Mucosa of descending colon (tissue), 3 donors: ENCODE data around the gene CMTR2. TPM values are rescaled to one million over a fixed set of nuclear protein-coding genes. Genes with fewer than 3 reads are reported as not detected.
A peak's percentile ranks its signal among the peaks of the same experiment; 100 is the strongest.
"Not testable (repeated sequence)": the region's sequence is repeated elsewhere in the genome, so short reads cannot be mapped to it uniquely, and the experiment has no call there.

ENCODE experiments used
- ATAC-seq: fragments of 200-7000 bp; cut with Tn5 transposase; one replicate; pipeline ENCODE4 v1.9.1; 2020; ENCODE audit warnings: mild to moderate bottlenecking, moderate library complexity
- DNase-seq, 3 donors: peaks; one replicate each; pipeline ENCODE4 v3.0.0-alpha.2; 2020
- H3K36me3 ChIP-seq: fragments of 200-600 bp; one replicate; pipeline ENCODE4 v1.8.0; 2021; ENCODE audit warnings: low read depth, mild to moderate bottlenecking
- H3K4me1 ChIP-seq: fragments of 200-600 bp; one replicate; pipeline ENCODE4 v1.8.0; 2021; ENCODE audit warnings: low read depth, mild to moderate bottlenecking
- H3K4me3 ChIP-seq: fragments of 200-600 bp; one replicate; pipeline ENCODE4 v1.8.0; 2021; ENCODE audit warnings: mild to moderate bottlenecking
- H3K9me3 ChIP-seq: fragments of 200-600 bp; one replicate; pipeline ENCODE4 v1.8.0; 2021; ENCODE audit warnings: mild to moderate bottlenecking
- CTCF ChIP-seq: fragments of 200-600 bp; IDR thresholded peaks from one replicate; pipeline ENCODE4 v1.8.0; 2022; ENCODE audit warnings: antibody characterized with exemption, mild to moderate bottlenecking
- intact Hi-C, 2 donors: fragments of 100-400 bp; cut with DNase I in 1 of 2; cut with micrococcal nuclease in 1 of 2; formaldehyde crosslinking; loops; one replicate each; pipeline versions ENCODE4 v1.11.0 to v1.11.1; 2022; cut with DNase I, micrococcal nuclease
- total RNA-seq, 3 donors: library from RNA; stranded (reverse); fragmentation: NEBNext Ultra II Directional in 2 of 3; extraction: Animal tissue kit (Norgen Biotek cat#: 25700) in 2 of 3; gene quantifications; one replicate each; pipeline versions ENCODE4 v1.2.1 to v1.2.4, GENCODE V29; 2021 to 2023
- donor health status: DM: no; HTN: no; CAD: no; lungs with moderate emphysema.
- donor health status: DM: no; HTN: no; CAD: no.
- donor health status: DM: no; HTN: yes; CAD: no.

CMTR2 gene
- total RNA-seq, 3 donors from 2014 or later = 17.8 to 20.2 (median 19.8) TPM

GRCh38 chr16:71327720-71328119, 38.5 kb upstream of the CMTR2 start:
- Histone ChIP-seq H3K4me3 (no peak overlapping the region), H3K9me3 (no peaks in the 10 kb centered on the region), H3K4me1 (no peaks in the 10 kb centered on the region), H3K36me3 (no peaks in the 10 kb centered on the region)
- TF ChIP-seq CTCF = no peak
- no peak for DNase-seq
- ATAC-seq = no peak
- intact Hi-C loops = no loop called here

- ATAC-seq (no peak), DNase-seq (no peak)
- Histone ChIP-seq H3K4me3 (no peak overlapping the region), H3K4me1 (no peaks in the 10 kb centered on the region), H3K9me3 (no peaks in the 10 kb centered on the region), H3K36me3 (no peaks in the 10 kb centered on the region)
- intact Hi-C loops = no loop called here
- TF ChIP-seq CTCF = no peak
These were observed 30.8 kb upstream of the CMTR2 start for GRCh38 chr16:71319999-71320398.

DNA sequence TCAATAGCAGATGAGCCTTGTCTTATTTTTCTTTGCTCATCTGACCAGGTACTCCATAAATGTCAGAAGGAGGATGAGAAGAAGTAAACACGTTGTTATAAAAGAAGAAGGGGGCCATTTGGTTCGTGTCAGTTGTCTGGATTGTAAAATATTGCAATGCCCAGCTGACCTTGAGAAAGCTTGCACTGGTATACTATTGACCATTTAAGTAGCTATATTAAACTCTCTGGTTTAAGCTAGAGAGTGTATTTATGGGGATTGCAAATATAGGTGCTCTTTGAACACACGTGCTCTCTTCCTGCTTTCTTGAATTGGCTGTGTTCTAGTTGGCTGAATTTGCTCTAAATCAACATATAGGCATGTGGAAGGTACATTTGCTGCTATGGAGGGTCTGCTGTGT, 26.1 kb upstream of the CMTR2 start:
- Histone ChIP-seq H3K9me3 (no peaks in the 10 kb centered on the region), H3K36me3 (no peaks in the 10 kb centered on the region), H3K4me1 (no peaks in the 10 kb centered on the region), H3K4me3 (no peak overlapping the region)
- intact Hi-C loops = no loop called here
- DNase-seq (no peak), ATAC-seq (no peak)
- TF ChIP-seq CTCF = no peak

DNA sequence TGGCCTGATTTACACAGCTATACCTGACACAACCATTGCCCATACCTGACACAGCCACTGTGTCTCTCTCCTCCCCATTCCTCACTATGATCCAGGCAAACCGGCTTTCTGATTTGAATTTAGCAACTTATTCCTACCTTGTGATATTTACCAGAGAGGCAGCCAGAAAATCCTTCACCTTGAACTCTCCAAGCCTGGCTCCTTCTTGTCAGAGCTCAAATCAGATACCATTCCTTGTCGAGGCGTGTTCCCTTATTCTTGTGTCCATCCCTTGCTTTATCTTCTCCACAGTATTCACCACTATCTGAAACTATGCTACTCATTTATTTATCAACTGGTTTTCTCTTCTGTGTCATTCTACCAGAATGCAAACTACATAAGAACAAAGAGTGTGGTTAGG, 24.4 kb upstream of the CMTR2 start:
- ATAC-seq, H3K4me1 ChIP-seq, H3K9me3 ChIP-seq, DNase-seq, intact Hi-C loops, H3K36me3 ChIP-seq, H3K4me3 ChIP-seq: not testable (repeated sequence)

- intact Hi-C loops = no loop called here
- no peaks in the 10 kb centered on the region for H3K4me1 ChIP-seq
- DNase-seq (peak in 1 of 3 donors; percentile 12), ATAC-seq (no peak)
- H3K9me3 ChIP-seq = no peaks in the 10 kb centered on the region
- H3K36me3 ChIP-seq = no peaks in the 10 kb centered on the region
- no peak overlapping the region for H3K4me3 ChIP-seq
- TF ChIP-seq CTCF = peak; percentile 49
These were observed 22.5 kb upstream of the CMTR2 start for GRCh38 chr16:71311553-71312158.

DNA sequence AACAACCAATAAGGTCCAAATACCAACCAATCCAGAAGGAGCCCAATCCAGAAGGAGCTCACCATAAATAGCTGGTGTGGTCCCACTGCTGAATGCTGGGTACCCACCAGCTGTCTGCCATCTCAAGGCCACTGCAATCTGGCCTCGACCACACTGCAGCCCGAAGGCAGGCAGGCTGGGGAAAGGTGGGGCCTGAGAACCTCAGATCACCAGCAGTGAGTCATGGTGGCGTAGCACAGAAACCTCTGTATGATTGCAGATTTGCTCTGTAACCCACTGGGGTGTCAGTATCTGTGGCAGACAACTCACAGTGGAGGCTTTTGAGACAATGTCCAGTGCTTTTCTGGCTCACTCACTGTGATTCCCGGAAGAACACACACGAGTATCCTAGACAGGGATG, 14.7 kb upstream of the CMTR2 start:
- no peaks in the 10 kb centered on the region for H3K9me3 ChIP-seq
- intact Hi-C loops = no loop called here
- TF ChIP-seq CTCF = no peak
- no peaks in the 10 kb centered on the region for H3K4me1 ChIP-seq
- DNase-seq = no peak
- no peak overlapping the region for H3K4me3 ChIP-seq
- no peaks in the 10 kb centered on the region for H3K36me3 ChIP-seq
- ATAC-seq = no peak
